Lung (tissue), 12 donors: Measurements from ENCODE around the gene HIPK2. TPM values are rescaled to one million over a fixed set of nuclear protein-coding genes. Genes with fewer than 3 reads are reported as not detected.

ENCODE experiments used
- ATAC-seq: fragments of 200-7000 bp; cut with Tn5 transposase; one replicate; pipeline ENCODE4 v1.9.1; 2020; ENCODE audit warnings: moderate number of reproducible peaks; ENCODE audit not compliant: insufficient read depth, low FRiP score
- DNase-seq, 3 donors: peaks; one replicate each; pipeline ENCODE4 v3.0.0-alpha.2; 2013 to 2017
- H3K27ac ChIP-seq, 2 donors: one replicate each; pipeline ENCODE4 v1.5.1; 2013; ENCODE audit warnings: mild to moderate bottlenecking in 2 of 2, moderate library complexity in 2 of 2, control low read depth in 1 of 2, inconsistent platforms in 1 of 2, low read depth in 1 of 2, low read length in 1 of 2
- H3K27me3 ChIP-seq, 3 donors: one replicate each; pipeline ENCODE4 v1.5.1; 2013; ENCODE audit warnings: low read length in 2 of 3; ENCODE audit not compliant: control insufficient read depth in 3 of 3, insufficient read depth in 3 of 3
- H3K36me3 ChIP-seq, 4 donors: one replicate each; pipeline ENCODE4 v1.5.1; 2013; ENCODE audit warnings: low read length in 4 of 4, mild to moderate bottlenecking in 1 of 4, moderate library complexity in 1 of 4; ENCODE audit not compliant: control insufficient read depth in 4 of 4, insufficient read depth in 4 of 4
- H3K4me1 ChIP-seq, 5 donors: one replicate each; pipeline ENCODE4 v1.5.1; 2013; ENCODE audit warnings: low read length in 5 of 5, mild to moderate bottlenecking in 2 of 5, moderate library complexity in 1 of 5; ENCODE audit not compliant: control insufficient read depth in 5 of 5, insufficient read depth in 5 of 5
- H3K4me3 ChIP-seq: one replicate; pipeline ENCODE4 v1.5.1; 2013; ENCODE audit warnings: mild to moderate bottlenecking, control low read depth, moderate library complexity
- H3K9ac ChIP-seq, 2 donors: one replicate each; pipeline ENCODE4 v1.5.1; 2013; ENCODE audit warnings: low read length in 2 of 2, control low read depth in 1 of 2; ENCODE audit not compliant: insufficient read depth in 1 of 2
- H3K9me3 ChIP-seq, 4 donors: one replicate each; pipeline ENCODE4 v1.5.1; 2013; ENCODE audit warnings: low read length in 3 of 4, mild to moderate bottlenecking in 1 of 4, moderate library complexity in 1 of 4; ENCODE audit not compliant: control insufficient read depth in 4 of 4, insufficient read depth in 3 of 4
- CTCF ChIP-seq: IDR thresholded peaks from 2 replicates; pipeline ENCODE4 v1.5.1; 2012; ENCODE audit warnings: mild to moderate bottlenecking; ENCODE audit errors: control extremely low read depth, extremely low read depth
- WGBS, 2 donors: extraction: QIAGEN DNeasy Blood & Tissue Kit; methylation state at CpG; one replicate each; pipeline ENCODE4 v1.1.7; 2013; 5-methylcytosine and 5-hydroxymethylcytosine counted together
- polyA plus RNA-seq, 2 donors: library from polyadenylated mRNA; stranded (reverse); fragments of 200-250 nt; gene quantifications; one replicate each; pipeline ENCODE4 v1.2.1, GENCODE V29; 2013
- total RNA-seq, 2 donors: library from RNA; depleted of rRNA in 1 of 2; stranded (reverse); fragments of >200 nt in 1 of 2; gene quantifications; one replicate each; pipeline ENCODE4 v1.2.1, GENCODE V29; 2014 to 2021
- donor health status: control.
- donor health status: control.
- donor health status: Bipolar disorder and iron deficiency.
- donor health status: healthy.
- donor health status: DM: yes; HTN: yes; CAD: no.

The HIPK2 gene
- total and polyA plus RNA-seq, 4 donors, result 8.7 to 65.1 (median 18.3) TPM

DNA sequence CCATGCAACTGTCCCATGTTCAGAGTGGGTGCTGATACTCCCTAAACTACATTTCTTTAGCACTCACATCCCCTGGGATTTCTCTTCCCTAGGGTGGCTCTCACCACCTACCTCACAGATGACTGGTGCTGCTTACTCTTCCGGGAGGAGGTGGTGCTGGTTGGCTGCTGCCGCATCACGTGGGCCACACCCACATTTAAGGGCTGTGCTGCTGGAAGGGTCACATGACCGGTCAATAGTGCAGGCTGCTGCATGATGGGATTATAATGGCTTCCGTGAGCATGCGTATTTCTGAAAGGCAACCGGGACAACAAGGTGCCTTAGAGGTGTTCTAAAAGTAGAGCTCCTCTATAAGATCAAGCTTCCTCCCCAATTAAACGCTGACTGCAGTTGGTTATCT lies 177.5 kb downstream of the HIPK2 start:
- WGBS, 2 donors, result 96% methylated on average over 8 of the region's 8 CpGs
- Histone ChIP-seq H3K9me3 (no peaks in the 10 kb centered on the region), H3K27ac (no peak overlapping the region), H3K36me3 (peaks cover 37 to 46% (median 43%) of the 10 kb centered on the region in 4 donors), H3K4me3 (no peak overlapping the region), H3K27me3 (no peaks in the 10 kb centered on the region), H3K4me1 (no peaks in the 10 kb centered on the region), H3K9ac (no peak overlapping the region)
- ATAC-seq, result no peak
- DNase-seq, result no peak
- TF ChIP-seq CTCF, result no peak

DNA sequence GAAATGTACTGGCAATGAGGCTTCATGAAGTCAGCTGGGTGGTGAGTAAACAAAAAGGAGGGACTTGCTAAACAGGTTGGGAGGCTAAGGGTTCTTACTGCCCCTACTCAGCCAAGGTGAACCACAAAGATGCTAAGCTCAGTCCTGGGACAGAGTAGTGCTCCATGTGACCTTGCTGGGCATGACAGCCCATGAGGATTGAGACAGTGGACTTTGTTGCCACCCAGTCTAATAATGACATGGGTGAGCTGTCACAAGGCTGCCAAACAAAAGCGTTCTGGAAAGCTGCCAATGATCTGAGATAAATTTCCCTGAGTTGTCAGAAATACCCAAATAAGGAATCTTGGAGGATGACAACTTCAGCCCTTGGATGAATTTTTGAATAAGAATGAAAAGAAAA lies 179.2 kb downstream of the HIPK2 start:
- H3K27ac ChIP-seq, result no peak overlapping the region
- H3K9ac ChIP-seq, result no peak overlapping the region
- peaks cover 42 to 53% (median 51%) of the 10 kb centered on the region in 4 donors for H3K36me3 ChIP-seq
- no peak for TF ChIP-seq CTCF
- no peaks in the 10 kb centered on the region for H3K27me3 ChIP-seq
- ATAC-seq, result no peak
- WGBS, 2 donors, result 59 to 81% methylated on average over 1 of the region's 1 CpG
- no peaks in the 10 kb centered on the region for H3K4me1 ChIP-seq
- H3K9me3 ChIP-seq, result no peaks in the 10 kb centered on the region
- DNase-seq, result no peak
- no peak overlapping the region for H3K4me3 ChIP-seq

- Histone ChIP-seq H3K27ac (no peak overlapping the region), H3K27me3 (no peaks in the 10 kb centered on the region), H3K9me3 (no peaks in the 10 kb centered on the region), H3K4me1 (no peaks in the 10 kb centered on the region), H3K9ac (no peak overlapping the region), H3K36me3 (peaks cover 41 to 55% (median 50%) of the 10 kb centered on the region in 4 donors), H3K4me3 (no peak overlapping the region)
- ATAC-seq (no peak), DNase-seq (no peak)
- WGBS, 2 donors, result 96% methylated on average over 5 of the region's 5 CpGs
- TF ChIP-seq CTCF, result no peak
These were observed 180.8 kb downstream of the HIPK2 start for GRCh38 chr7:139597028-139597427.

- Histone ChIP-seq H3K9ac (no peak overlapping the region), H3K9me3 (no peaks in the 10 kb centered on the region), H3K27ac (no peak overlapping the region), H3K4me3 (no peak overlapping the region), H3K27me3 (no peaks in the 10 kb centered on the region), H3K36me3 (peaks cover 43 to 57% (median 51%) of the 10 kb centered on the region in 4 donors), H3K4me1 (no peaks in the 10 kb centered on the region)
- TF ChIP-seq CTCF, result no peak
- DNase-seq, result no peak
- 95 to 96% methylated on average over 17 of the region's 17 CpGs for WGBS, 2 donors
- ATAC-seq, result no peak
These were observed 181.2 kb downstream of the HIPK2 start for GRCh38 chr7:139596626-139597025.
